ENCODE results near the gene MOCS3. TPM values are rescaled to one million over a fixed set of nuclear protein-coding genes. Genes with fewer than 3 reads are reported as not detected.

Gene MOCS3
- total and polyA plus RNA-seq, 10 of the 15 experiments (the other 5 are each of a cell fraction or from before 2014, with no cell fraction given), result 0.87 to 5.9 (median 3.6) TPM

DNA sequence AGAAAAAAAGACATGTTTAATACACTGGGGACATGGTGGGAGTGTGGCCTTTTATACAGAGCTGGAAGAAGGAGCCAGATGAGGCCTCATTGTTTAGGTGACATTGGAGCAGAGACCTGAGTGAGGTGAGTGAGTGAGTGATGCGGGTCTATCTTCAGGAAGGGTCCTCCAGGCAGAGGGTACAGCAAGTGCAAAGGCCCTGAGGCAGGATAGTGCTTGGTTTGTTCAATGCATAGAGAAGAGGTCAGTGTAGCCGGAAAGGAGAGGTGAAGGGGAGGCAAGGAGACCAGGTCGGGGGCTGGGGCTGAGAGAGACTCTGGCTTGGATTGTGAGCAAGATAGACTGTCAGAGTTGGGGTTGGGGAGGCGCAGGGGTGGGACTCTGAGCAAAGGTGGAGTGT lies 40.7 kb downstream of the MOCS3 start (continued):
- TF ChIP-seq E4F1 (IDR thresholded peaks at IDR 0.05; ENCODE audit: borderline replicate concordance, partially characterized antibody) (no peak), RFX5 (IDR thresholded peaks at IDR 0.05; ENCODE audit: low read depth, low read length) (no peak), SIX5 (IDR thresholded peaks at IDR 0.05; ENCODE audit: low read depth, low read length, severe bottlenecking) (no peak), RELA (IDR thresholded peaks at IDR 0.05; ENCODE audit: borderline replicate concordance, partially characterized antibody) (no peak), SMAD1 (IDR thresholded peaks at IDR 0.05; ENCODE audit: low read depth, partially characterized antibody) (no peak), IKZF2 (IDR thresholded peaks at IDR 0.05) (no peak)

- Histone ChIP-seq H3K4me3 (no peak overlapping the region), H4K20me1 (ENCODE audit: control insufficient read depth, insufficient read depth) (no peaks in the 10 kb centered on the region), H3K27me3 (replicated peaks in 1 of 2; ENCODE audit: control insufficient read depth in 2 of 2, insufficient read depth in 2 of 2, low read length in 1 of 2) (peaks cover 0 to 4% of the 10 kb centered on the region in 2 experiments; a peak in 2 of 4 replicates), H2AFZ (ENCODE audit: control insufficient read depth, low read depth, low read length) (no peak overlapping the region), H3K9ac (ENCODE audit: control insufficient read depth, insufficient read depth, low read length) (no peak overlapping the region), H3K4me1 (ENCODE audit: control insufficient read depth, insufficient read depth, low read length) (no peaks in the 10 kb centered on the region), H3K36me3 (ENCODE audit: control insufficient read depth in 2 of 2, insufficient read depth in 2 of 2, low read length in 1 of 2) (no peaks in the 10 kb centered on the region), H3K4me2 (ENCODE audit: control insufficient read depth, insufficient read depth) (no peak overlapping the region), H3K79me2 (ENCODE audit: control insufficient read depth, insufficient read depth, low read length) (no peaks in the 10 kb centered on the region), H3K27ac (ENCODE audit: control insufficient read depth, insufficient read depth) (no peak overlapping the region), H3K9me3 (replicated peaks; ENCODE audit: control insufficient read depth, insufficient read depth, low read length) (no peaks in the 10 kb centered on the region)
- in situ Hi-C loops (cut with MboI), result no loop called here
- no peak for TF ChIP-seq CREM (IDR thresholded peaks at IDR 0.05; ENCODE audit: low read depth)
- TF ChIP-seq RAD21 (IDR thresholded peaks at IDR 0.05; ENCODE audit: insufficient read depth, low read depth, low read length), result no peak
- TF ChIP-seq EED (IDR thresholded peaks at IDR 0.05; ENCODE audit: low read depth), result no peak
- no peak for TF ChIP-seq RAD51 (IDR thresholded peaks at IDR 0.05)
- TF ChIP-seq POLR2A (IDR thresholded peaks at IDR 0.05; ENCODE audit: low read depth, low read length), result no peak
- no peak for TF ChIP-seq SMAD1 (IDR thresholded peaks at IDR 0.05; ENCODE audit: low read depth, partially characterized antibody)
- no peak for TF ChIP-seq NRF1 (conservative IDR thresholded peaks at IDR 0.05; ENCODE audit: low read depth, low read length)
- no peak for TF ChIP-seq SMC3 (IDR thresholded peaks at IDR 0.05; ENCODE audit: borderline replicate concordance, low read length)
- no peak for TF ChIP-seq HCFC1 (IDR thresholded peaks at IDR 0.05; ENCODE audit: low read length)
- no peak for TF ChIP-seq ZNF622 (IDR thresholded peaks at IDR 0.05)
- TF ChIP-seq STAT3 (IDR thresholded peaks at IDR 0.05; ENCODE audit: low read depth, low read length), result no peak
- TF ChIP-seq SPI1 (IDR thresholded peaks at IDR 0.05; ENCODE audit: borderline replicate concordance, insufficient read depth, low read depth, low read length), result no peak
- DNase-seq (ENCODE audit: low read depth, low spot score) (no peak), ATAC-seq (no peak), FAIRE-seq (no peak)
- ChIA-PET SMC1A (ENCODE audit: uncharacterized antibody, unreplicated experiment) (no interaction called here), CTCF (interaction anchor here (0.9 to 1.6 kb wide), 2 partner anchors 14 kb away, joined by 3 to 5 read pairs; no protein-coding TSS in a partner anchor), POLR2A (no interaction called here), RAD21 (ENCODE audit: unreplicated experiment) (no interaction called here)
- WGBS (ENCODE audit: insufficient coverage, insufficient replicate concordance, low lambda C conversion rate, missing lambda C conversion rate), result 29% methylated on average over 20 of the region's 20 CpGs
- BruUV-seq (replicated peaks), result no TSS peak
- intact Hi-C loops (cut with micrococcal nuclease; ENCODE audit: unreplicated experiment), result no loop called here
These were observed 43.0 kb downstream of the MOCS3 start for GRCh38 chr20:51001430-51002265.
